Panc1 (cell line): Measurements from ENCODE around the gene CSNK1E. TPM values are rescaled to one million over a fixed set of nuclear protein-coding genes. Genes with fewer than 3 reads are reported as not detected.

ENCODE experiments used
- ATAC-seq: fragments of 200-7000 bp; cut with Tn5 transposase; 2 replicates; pipeline ENCODE4 v1.9.1; 2020; ENCODE audit warnings: mild to moderate bottlenecking, moderate library complexity
- BruUV-seq: library from RNA; stranded (reverse); fragments of 400-500 nt; replicated peaks from 2 replicates; lab custom pipeline; 2021; lab: Mats Ljungman, UMichigan
- CTCF ChIA-PET: fragments of 300-600 bp; sonication (Branson Sonifier 250); formaldehyde crosslinking; loops from one replicate; lab custom pipeline; 2022; ENCODE audit warnings: antibody characterized with exemption; lab: Charles Lee
- POLR2A ChIA-PET: fragments of 300-600 bp; sonication (Branson Sonifier 250); formaldehyde crosslinking; loops from one replicate; lab custom pipeline; 2022; ENCODE audit warnings: antibody characterized with exemption; lab: Charles Lee
- DNase-seq: peaks from one replicate; pipeline ENCODE4 v3.0.0-alpha.2; 2010; ENCODE audit warnings: low read depth, low spot score
- H3K27ac ChIP-seq: 2 replicates; pipeline ENCODE4 v1.5.1; 2011; ENCODE audit warnings: mild to moderate bottlenecking, low read length, inconsistent platforms
- H3K27me3 ChIP-seq: fragments of 200-500 bp; sonication (Bioruptor generic); 2 replicates; pipeline ENCODE4 v1.6.0; 2014; ENCODE audit warnings: low read length, inconsistent platforms; ENCODE audit not compliant: control insufficient read depth, insufficient read depth
- H3K36me3 ChIP-seq: fragments of 200-500 bp; sonication (Bioruptor generic); 2 replicates; pipeline ENCODE4 v1.5.1; 2014; ENCODE audit warnings: inconsistent platforms, mild to moderate bottlenecking, low read length, moderate library complexity; ENCODE audit not compliant: control insufficient read depth, insufficient read depth
- H3K4me1 ChIP-seq: 2 replicates; pipeline ENCODE4 v1.5.1; 2011; ENCODE audit warnings: inconsistent platforms, mild to moderate bottlenecking, low read length, moderate library complexity; ENCODE audit not compliant: control insufficient read depth, insufficient read depth
- H3K4me3 ChIP-seq, 2 experiments: 2 replicates each; pipeline ENCODE4 v1.5.1; 2011 to 2012; ENCODE audit warnings: low read depth in 2 of 2, low read length in 2 of 2, mild to moderate bottlenecking in 2 of 2, inconsistent platforms in 1 of 2, moderate library complexity in 1 of 2
- H3K9me3 ChIP-seq: fragments of 200-500 bp; sonication (Bioruptor generic); 2 replicates; pipeline ENCODE4 v1.5.1; 2014; ENCODE audit warnings: low read depth, mild to moderate bottlenecking, inconsistent platforms, low read length, moderate library complexity; ENCODE audit not compliant: control insufficient read depth, insufficient read depth
- CTCF ChIP-seq: fragments of 450-650 bp; IDR thresholded peaks from 2 replicates; pipeline ENCODE4 v1.5.1; 2017; ENCODE audit warnings: mild to moderate bottlenecking
- POLR2AphosphoS5 ChIP-seq: IDR thresholded peaks from 2 replicates; pipeline ENCODE4 v1.6.1; 2012; ENCODE audit warnings: mild to moderate bottlenecking, low read depth, low read length, moderate library complexity
- SIN3A ChIP-seq: IDR thresholded peaks from 2 replicates; pipeline ENCODE4 v1.6.1; 2012; ENCODE audit warnings: low read depth, mild to moderate bottlenecking, low read length, moderate library complexity, borderline replicate concordance; ENCODE audit not compliant: insufficient read depth
- TCF7L2 ChIP-seq: IDR thresholded peaks from 2 replicates; pipeline ENCODE4 v1.6.1; 2011; ENCODE audit warnings: mild to moderate bottlenecking, low read depth, low read length, inconsistent platforms
- in situ Hi-C: cut with HindIII; loops from 2 replicates; pipeline ENCODE4 v1.10.0; 2016; ENCODE audit warnings: low sequenced_read_pairs, low pct_unique_long_range_greater_than_20kb
- intact Hi-C: fragments of 100-400 bp; cut with micrococcal nuclease; formaldehyde crosslinking; loops from one replicate; pipeline ENCODE4 v1.10.0; 2022; ENCODE audit not compliant: unreplicated experiment
- total RNA-seq: library from RNA; stranded (reverse); gene quantifications from one replicate; pipeline ENCODE4 v1.2.1, GENCODE V29; 2021; ENCODE audit not compliant: unreplicated experiment
- TF ChIP-seq, protein P1 (sequence below), 2 experiments: IDR thresholded peaks; 2 replicates each; pipeline ENCODE4 v1.6.1; 2011 to 2012; ENCODE audit warnings: low read depth in 2 of 2, control low read depth in 1 of 2, low read length in 1 of 2, mild to moderate bottlenecking in 1 of 2, moderate library complexity in 1 of 2; ENCODE audit not compliant: insufficient read depth in 1 of 2

Gene CSNK1E
- total RNA-seq, 1 experiment from 2014 or later = 115 TPM

DNA sequence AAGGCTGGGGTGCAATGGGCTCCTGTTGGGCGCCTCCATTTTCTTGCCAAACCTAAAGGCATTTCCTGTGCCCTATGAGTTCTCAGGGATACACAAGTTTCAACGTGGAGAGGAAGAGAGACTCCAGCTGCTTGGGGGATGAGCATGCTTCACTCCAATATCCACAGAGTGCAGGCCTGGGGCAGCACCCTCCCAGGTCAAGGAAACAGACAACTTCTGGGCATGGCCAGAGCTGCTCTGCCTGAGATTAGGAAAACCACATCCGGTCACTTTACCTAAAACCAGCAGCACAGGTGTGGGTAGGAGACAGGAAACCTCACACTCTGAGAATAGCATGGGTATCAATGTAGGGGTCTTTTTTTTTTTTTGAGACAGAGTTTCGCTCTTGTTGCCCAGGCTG, 73.1 kb downstream of the CSNK1E start:
- no peak for TF ChIP-seq CTCF
- TF ChIP-seq, protein P1, sequence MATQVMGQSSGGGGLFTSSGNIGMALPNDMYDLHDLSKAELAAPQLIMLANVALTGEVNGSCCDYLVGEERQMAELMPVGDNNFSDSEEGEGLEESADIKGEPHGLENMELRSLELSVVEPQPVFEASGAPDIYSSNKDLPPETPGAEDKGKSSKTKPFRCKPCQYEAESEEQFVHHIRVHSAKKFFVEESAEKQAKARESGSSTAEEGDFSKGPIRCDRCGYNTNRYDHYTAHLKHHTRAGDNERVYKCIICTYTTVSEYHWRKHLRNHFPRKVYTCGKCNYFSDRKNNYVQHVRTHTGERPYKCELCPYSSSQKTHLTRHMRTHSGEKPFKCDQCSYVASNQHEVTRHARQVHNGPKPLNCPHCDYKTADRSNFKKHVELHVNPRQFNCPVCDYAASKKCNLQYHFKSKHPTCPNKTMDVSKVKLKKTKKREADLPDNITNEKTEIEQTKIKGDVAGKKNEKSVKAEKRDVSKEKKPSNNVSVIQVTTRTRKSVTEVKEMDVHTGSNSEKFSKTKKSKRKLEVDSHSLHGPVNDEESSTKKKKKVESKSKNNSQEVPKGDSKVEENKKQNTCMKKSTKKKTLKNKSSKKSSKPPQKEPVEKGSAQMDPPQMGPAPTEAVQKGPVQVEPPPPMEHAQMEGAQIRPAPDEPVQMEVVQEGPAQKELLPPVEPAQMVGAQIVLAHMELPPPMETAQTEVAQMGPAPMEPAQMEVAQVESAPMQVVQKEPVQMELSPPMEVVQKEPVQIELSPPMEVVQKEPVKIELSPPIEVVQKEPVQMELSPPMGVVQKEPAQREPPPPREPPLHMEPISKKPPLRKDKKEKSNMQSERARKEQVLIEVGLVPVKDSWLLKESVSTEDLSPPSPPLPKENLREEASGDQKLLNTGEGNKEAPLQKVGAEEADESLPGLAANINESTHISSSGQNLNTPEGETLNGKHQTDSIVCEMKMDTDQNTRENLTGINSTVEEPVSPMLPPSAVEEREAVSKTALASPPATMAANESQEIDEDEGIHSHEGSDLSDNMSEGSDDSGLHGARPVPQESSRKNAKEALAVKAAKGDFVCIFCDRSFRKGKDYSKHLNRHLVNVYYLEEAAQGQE (IDR thresholded peaks at IDR 0.05; ENCODE audit: insufficient read depth in 1 of 2, low read depth in 2 of 2, low read length in 1 of 2) = no peak
- ChIA-PET POLR2A (no interaction called here), CTCF (no interaction called here)
- H3K27me3 ChIP-seq = no peaks in the 10 kb centered on the region
- in situ Hi-C loops = no loop called here
- no peaks in the 10 kb centered on the region for H3K9me3 ChIP-seq
- DNase-seq = no peak
- intact Hi-C loops = no loop called here
- no peak overlapping the region for H3K4me3 ChIP-seq
- H3K36me3 ChIP-seq = no peaks in the 10 kb centered on the region
- H3K4me1 ChIP-seq = peaks cover 7% of the 10 kb centered on the region; the same call in 1 of the 2 replicates
- no peak overlapping the region for H3K27ac ChIP-seq
- BruUV-seq = no TSS peak
- no peak for ATAC-seq

GRCh38 chr22:38243007-38243765, 74.0 kb downstream of the CSNK1E start:
- TF ChIP-seq TCF7L2 (no peak), SIN3A (no peak), CTCF (no peak), POLR2AphosphoS5 (no peak)
- TF ChIP-seq, protein P1 (IDR thresholded peaks at IDR 0.05; ENCODE audit: insufficient read depth in 1 of 2, low read depth in 2 of 2, low read length in 1 of 2) = no peak
- Histone ChIP-seq H3K27ac (no peak overlapping the region), H3K27me3 (no peaks in the 10 kb centered on the region), H3K4me3 (no peak overlapping the region), H3K4me1 (peaks cover 7% of the 10 kb centered on the region; the same call in 1 of the 2 replicates), H3K36me3 (no peaks in the 10 kb centered on the region), H3K9me3 (no peaks in the 10 kb centered on the region)
- CTCF ChIA-PET = interaction anchor here (0.5 kb wide), 1 partner anchor 264 kb away, joined by 4 read pairs; no protein-coding TSS in a partner anchor
- intact Hi-C loops (no loop called here), in situ Hi-C loops (no loop called here)
- ATAC-seq = no peak
- BruUV-seq = no TSS peak
- POLR2A ChIA-PET = interaction anchor here (0.6 kb wide), 1 partner anchor 98 kb away, joined by 4 read pairs; no protein-coding TSS in a partner anchor
- no peak for DNase-seq
